H1 (cell line): Measurements from ENCODE around the gene ZFPL1. TPM values are rescaled to one million over a fixed set of nuclear protein-coding genes. Genes with fewer than 3 reads are reported as not detected.

Experiments used
- ASH2L ChIP-seq: fragments of 200-600, 300-600 bp; sonication (generic); IDR thresholded peaks from one replicate; pipeline ENCODE4 v1.7.1; 2017; ENCODE audit warnings: low read length
- ATF3 ChIP-seq: IDR thresholded peaks from 2 replicates; pipeline ENCODE4 v1.6.1; 2011; ENCODE audit warnings: low read depth, mild to moderate bottlenecking, low read length; ENCODE audit not compliant: insufficient read depth
- BRCA1 ChIP-seq: IDR thresholded peaks from 2 replicates; pipeline ENCODE4 v1.6.1; 2012; ENCODE audit warnings: low read depth, low read length, improper control_type of control experiment
- CBX8 ChIP-seq: fragments of 300-800, 300-1000 bp; sonication (generic); IDR thresholded peaks from 2 replicates; pipeline ENCODE4 v1.7.1; 2016; ENCODE audit warnings: low read depth, low read length, borderline replicate concordance
- CHD2 ChIP-seq: IDR thresholded peaks from 2 replicates; pipeline ENCODE4 v1.6.1; 2012; ENCODE audit warnings: low read length, improper control_type of control experiment
- EGR1 ChIP-seq: IDR thresholded peaks from 2 replicates; pipeline ENCODE4 v1.6.1; 2011; ENCODE audit warnings: low read depth, low read length, borderline replicate concordance
- GABPA ChIP-seq: IDR thresholded peaks from 2 replicates; pipeline ENCODE4 v1.6.1; 2011; ENCODE audit warnings: mild to moderate bottlenecking, low read length, moderate library complexity, borderline replicate concordance; ENCODE audit not compliant: insufficient read depth
- HDAC2 ChIP-seq, 2 experiments: fragments of 300-600 bp in 1 of 2; sonication (generic) in 1 of 2; IDR thresholded peaks; 2 replicates each; pipeline ENCODE4 v1.6.1; 2011 to 2012; ENCODE audit warnings: low read depth in 2 of 2, low read length in 2 of 2, mild to moderate bottlenecking in 2 of 2, moderate library complexity in 2 of 2, borderline replicate concordance in 1 of 2, inconsistent platforms in 1 of 2
- KDM5A ChIP-seq: fragments of 200-600 bp; IDR thresholded peaks from 2 replicates; pipeline ENCODE4 v1.7.1; 2012; ENCODE audit warnings: mild to moderate bottlenecking, low read length, inconsistent platforms, mixed read lengths
- MAFK ChIP-seq: IDR thresholded peaks from 2 replicates; pipeline ENCODE4 v1.6.1; 2012; ENCODE audit warnings: low read depth, mild to moderate bottlenecking, improper control_type of control experiment, low read length
- MAX ChIP-seq: IDR thresholded peaks from 2 replicates; pipeline ENCODE4 v1.6.1; 2012; ENCODE audit warnings: inconsistent platforms
- PHF8 ChIP-seq: fragments of 200-600 bp; sonication (generic); conservative IDR thresholded peaks from 2 replicates; pipeline ENCODE4 v1.7.1; 2012; ENCODE audit warnings: low read depth, mild to moderate bottlenecking, inconsistent platforms, low read length, moderate library complexity
- POLR2AphosphoS5 ChIP-seq: IDR thresholded peaks from 2 replicates; pipeline ENCODE4 v1.6.1; 2011; ENCODE audit warnings: low read depth, low read length
- RAD21 ChIP-seq, 2 experiments: IDR thresholded peaks in 1 of 2; conservative IDR thresholded peaks in 1 of 2; 2 replicates each; pipeline ENCODE4 v1.6.1; 2011; ENCODE audit warnings: low read depth in 2 of 2, low read length in 2 of 2, improper control_type of control experiment in 1 of 2, inconsistent platforms in 1 of 2, mild to moderate bottlenecking in 1 of 2, moderate library complexity in 1 of 2
- RBBP5 ChIP-seq: IDR thresholded peaks from 2 replicates; pipeline ENCODE4 v1.7.1; 2012; ENCODE audit warnings: low read depth, mild to moderate bottlenecking, inconsistent platforms, low read length, moderate library complexity, borderline replicate concordance
- SAP30 ChIP-seq: fragments of 300-600 bp; sonication (generic); IDR thresholded peaks from 2 replicates; pipeline ENCODE4 v1.7.1; 2012; ENCODE audit warnings: low read length, moderate library complexity, mild to moderate bottlenecking, inconsistent platforms; ENCODE audit not compliant: insufficient read depth, insufficient replicate concordance
- SIRT6 ChIP-seq: IDR thresholded peaks from one replicate; pipeline ENCODE4 v1.7.1; 2012; ENCODE audit warnings: low read length, inconsistent platforms
- SRF ChIP-seq: IDR thresholded peaks from 2 replicates; pipeline ENCODE4 v1.6.1; 2011; ENCODE audit warnings: mild to moderate bottlenecking, low read depth, low read length, moderate library complexity
- SUZ12 ChIP-seq: fragments of 200-600 bp; sonication (generic); IDR thresholded peaks from 2 replicates; pipeline ENCODE4 v1.6.1; 2012; ENCODE audit warnings: mild to moderate bottlenecking, inconsistent platforms, low read length, moderate library complexity, mixed read lengths
- TAF1 ChIP-seq: IDR thresholded peaks from 2 replicates; pipeline ENCODE4 v1.6.1; 2011; ENCODE audit warnings: mild to moderate bottlenecking, low read depth, low read length
- TAF7 ChIP-seq: optimal IDR thresholded peaks from 2 replicates; pipeline ENCODE3; 2011; ENCODE audit warnings: low read depth, mild to moderate bottlenecking, inconsistent platforms, low read length, moderate library complexity, borderline replicate concordance
- TBP ChIP-seq: IDR thresholded peaks from 2 replicates; pipeline ENCODE4 v1.6.1; 2011; ENCODE audit warnings: low read depth, low read length, improper control_type of control experiment
- polyA plus RNA-seq, 7 experiments: library from polyadenylated mRNA; depleted of rRNA in 3 of 7; stranded (reverse) in 5 of 7; unstranded in 2 of 7; fragments of >200 nt in 5 of 7; fragments of 200-250 nt in 2 of 7; gene quantifications; 1 replicate in 5 of 7; 2 replicates in 1 of 7; 4 replicates in 1 of 7; pipeline versions ENCODE4 v1.2.1 to v1.2.3, GENCODE V29; 2011 to 2013; ENCODE audit warnings: missing spikeins in 2 of 7, mixed read lengths in 2 of 7
- total RNA-seq: library from RNA; stranded (reverse); fragmentation: NEBNext Ultra II Directional; extraction: Animal tissue kit (Norgen Biotek cat#: 25700); gene quantifications from 2 replicates; pipeline ENCODE4 v1.2.1, GENCODE V29; 2021

ZFPL1 gene
- total and polyA plus RNA-seq, 2 of the 8 experiments (the other 6 are each of a cell fraction or from before 2014, with no cell fraction given) = 21.5 to 76.8 TPM

- TF ChIP-seq ASH2L = peak; percentile 19
- TF ChIP-seq MAX = no peak; the same call in 1 of the 2 replicates
- TF ChIP-seq POLR2AphosphoS5 = peak; percentile 92
- TF ChIP-seq PHF8 = peak; percentile 89
- no peak for TF ChIP-seq SUZ12
- peak; percentile 76 to 80 for TF ChIP-seq RAD21 (IDR thresholded peaks at IDR 0.05 in 1 of 2, conservative IDR thresholded peaks at IDR 0.05 in 1 of 2; ENCODE audit: low read depth in 2 of 2, low read length in 2 of 2)
- peak; percentile 30 for TF ChIP-seq SAP30
- TF ChIP-seq TAF1 = peak; percentile 70; the same call in 1 of the 2 replicates
- peak; percentile 90 for TF ChIP-seq EGR1
- 0 out of 2 replicates have a peak, but pooled peaks have one; percentile 46 for TF ChIP-seq SRF
- TF ChIP-seq GABPA = peak; percentile 96
- peak; percentile 87; the same call in 1 of the 2 replicates for TF ChIP-seq ATF3
- TF ChIP-seq MAFK = no peak
- TF ChIP-seq SIRT6 = no peak
- peak; percentile 32; the same call in 1 of the 2 replicates for TF ChIP-seq TBP
- 0 out of 2 replicates have a peak, but pooled peaks have one; percentile 40 for TF ChIP-seq RBBP5
- TF ChIP-seq CBX8 = no peak
- peak; percentile 46; the same call in 1 of the 2 replicates for TF ChIP-seq KDM5A
- TF ChIP-seq TAF7 = peak; percentile 86
- no peak for TF ChIP-seq BRCA1
- TF ChIP-seq HDAC2 (IDR thresholded peaks at IDR 0.05; ENCODE audit: borderline replicate concordance in 1 of 2, low read depth in 2 of 2, low read length in 2 of 2) = peak in 1 of 2 experiments; percentile 54; a peak in 2 of 4 replicates
- TF ChIP-seq CHD2 = peak; percentile 76; the same call in 1 of the 2 replicates
These were observed 33.4 kb downstream of the ZFPL1 start, which contains the start of gene ZNHIT2 (continued) for GRCh38 chr11:65117206-65118096.
